PC-3 (cell line): ENCODE results near the gene KCNN2. TPM values are rescaled to one million over a fixed set of nuclear protein-coding genes. Genes with fewer than 3 reads are reported as not detected.

Experiments used
- ATAC-seq: fragments of 200-7000 bp; cut with Tn5 transposase; 2 replicates; pipeline ENCODE4 v1.9.1; 2020; ENCODE audit warnings: mild to moderate bottlenecking, moderate library complexity
- BruUV-seq: library from RNA; stranded (reverse); fragments of 400-500 nt; replicated peaks from 2 replicates; lab custom pipeline; 2021; lab: Mats Ljungman, UMichigan
- CTCF ChIA-PET: fragments of 300-600 bp; sonication (Branson Sonifier 250); formaldehyde crosslinking; loops from one replicate; lab custom pipeline; 2022; ENCODE audit warnings: antibody characterized with exemption; lab: Charles Lee
- POLR2A ChIA-PET: fragments of 300-600 bp; sonication (Branson Sonifier 250); formaldehyde crosslinking; loops from one replicate; lab custom pipeline; 2022; ENCODE audit warnings: antibody characterized with exemption; ENCODE audit not compliant: unreplicated experiment; lab: Charles Lee
- DNase-seq: peaks from one replicate; pipeline ENCODE4 v3.0.0-alpha.2; 2015
- H2AFZ ChIP-seq: fragments of 300-600 bp; sonication (generic); 2 replicates; pipeline ENCODE4 v1.6.0; 2016; ENCODE audit warnings: antibody characterized with exemption, low read length
- H3F3A ChIP-seq: fragments of 300-600 bp; sonication (generic); one replicate; pipeline ENCODE4 v1.6.0; 2017; ENCODE audit warnings: antibody characterized with exemption, low read length, control low read depth, mild to moderate bottlenecking; ENCODE audit not compliant: unreplicated experiment
- H3K27ac ChIP-seq: fragments of 300-600 bp; sonication (generic); 2 replicates; pipeline ENCODE4 v1.5.1; 2016; ENCODE audit warnings: mild to moderate bottlenecking, low read length
- H3K27me3 ChIP-seq: fragments of 300-600 bp; sonication (generic); 2 replicates; pipeline ENCODE4 v1.6.1; 2016; ENCODE audit warnings: low read length, mixed read lengths
- H3K36me3 ChIP-seq: fragments of 300-600 bp; sonication (generic); 2 replicates; pipeline ENCODE4 v1.6.1; 2016; ENCODE audit warnings: low read depth, mixed run types, low read length, mixed read lengths
- H3K4me1 ChIP-seq: fragments of 300-600 bp; sonication (generic); 2 replicates; pipeline ENCODE4 v1.5.1; 2016; ENCODE audit warnings: low read length; ENCODE audit not compliant: insufficient read depth
- H3K4me2 ChIP-seq: fragments of 300-600 bp; sonication (generic); 2 replicates; pipeline ENCODE4 v1.6.0; 2016; ENCODE audit warnings: low read length
- H3K4me3 ChIP-seq: fragments of 300-600 bp; sonication (generic); 2 replicates; pipeline ENCODE4 v1.5.1; 2016; ENCODE audit warnings: mild to moderate bottlenecking, low read length, mixed read lengths
- H3K79me2 ChIP-seq: fragments of 300-600 bp; sonication (generic); 2 replicates; pipeline ENCODE4 v1.6.1; 2017; ENCODE audit warnings: low read length, mixed read lengths
- H3K9ac ChIP-seq: fragments of 300-600 bp; sonication (generic); 2 replicates; pipeline ENCODE4 v1.6.0; 2016; ENCODE audit warnings: mild to moderate bottlenecking, low read length
- H3K9me2 ChIP-seq: fragments of 300-600 bp; sonication (generic); replicated peaks from 2 replicates; pipeline ENCODE4 v1.6.1; 2016; ENCODE audit warnings: mixed run types, low read length, mixed read lengths
- H3K9me3 ChIP-seq: fragments of 300-600 bp; sonication (generic); 2 replicates; pipeline ENCODE4 v1.6.1; 2016; ENCODE audit warnings: low read length, mixed read lengths
- H4K20me1 ChIP-seq: fragments of 300-600 bp; sonication (generic); 2 replicates; pipeline ENCODE4 v1.6.1; 2016; ENCODE audit warnings: low read length, mixed read lengths
- CTCF ChIP-seq: fragments of 300-600 bp; sonication (generic); conservative IDR thresholded peaks from 2 replicates; pipeline ENCODE4 v1.5.1; 2017; ENCODE audit warnings: antibody characterized with exemption, low read depth, mild to moderate bottlenecking, low read length
- EZH2 ChIP-seq: fragments of 300-600 bp; sonication (generic); IDR thresholded peaks from one replicate; pipeline ENCODE4 v1.6.1; 2017; ENCODE audit warnings: antibody characterized with exemption, mild to moderate bottlenecking, low read length; ENCODE audit not compliant: unreplicated experiment
- EZH2phosphoT487 ChIP-seq: fragments of 300-600 bp; sonication (generic); IDR thresholded peaks from 2 replicates; pipeline ENCODE4 v1.6.1; 2018; ENCODE audit warnings: mild to moderate bottlenecking, antibody characterized with exemption, low read length, borderline replicate concordance
- intact Hi-C: fragments of 100-400 bp; cut with micrococcal nuclease; formaldehyde crosslinking; loops from 2 replicates; pipeline ENCODE4 v1.9.0; 2023
- total RNA-seq: library from RNA; depleted of rRNA; stranded (reverse); fragments of >200 nt; gene quantifications from 2 replicates; pipeline ENCODE4 v1.2.3, GENCODE V29; 2014

KCNN2 gene
- total RNA-seq, 1 experiment from 2014 or later = 0.07 TPM

- no peaks in the 10 kb centered on the region for H3K9me2 ChIP-seq
- no peak overlapping the region for H3K4me3 ChIP-seq
- H3K27me3 ChIP-seq = peaks cover 56% of the 10 kb centered on the region
- ATAC-seq = no peak
- no peaks in the 10 kb centered on the region for H3F3A ChIP-seq
- no peaks in the 10 kb centered on the region for H3K36me3 ChIP-seq
- no peak overlapping the region for H3K9ac ChIP-seq
- BruUV-seq = no TSS peak
- H3K79me2 ChIP-seq = no peaks in the 10 kb centered on the region
- no peak for DNase-seq
- no peak for TF ChIP-seq EZH2phosphoT487
- TF ChIP-seq CTCF = no peak
- TF ChIP-seq EZH2 = no peak
- H3K9me3 ChIP-seq = no peaks in the 10 kb centered on the region
- POLR2A ChIA-PET = no interaction called here
- no peaks in the 10 kb centered on the region for H4K20me1 ChIP-seq
- H3K4me2 ChIP-seq = no peak overlapping the region
- intact Hi-C loops = no loop called here
- no peaks in the 10 kb centered on the region for H3K4me1 ChIP-seq
- H2AFZ ChIP-seq = no peak overlapping the region
- CTCF ChIA-PET = no interaction called here
- no peak overlapping the region for H3K27ac ChIP-seq
These were observed 2.0 kb downstream of the KCNN2 start for GRCh38 chr5:114363837-114364236.

GRCh38 chr5:114367029-114367428 is 5.2 kb downstream of the KCNN2 start:
- DNase-seq = peak; percentile 4
- Histone ChIP-seq H3K4me3 (no peak overlapping the region), H3K27me3 (peaks cover 25% of the 10 kb centered on the region), H3K4me1 (no peaks in the 10 kb centered on the region), H3F3A (no peaks in the 10 kb centered on the region), H3K4me2 (no peak overlapping the region), H4K20me1 (no peaks in the 10 kb centered on the region), H3K27ac (no peak overlapping the region), H3K9ac (no peak overlapping the region), H3K36me3 (no peaks in the 10 kb centered on the region), H3K79me2 (no peaks in the 10 kb centered on the region), H2AFZ (no peak overlapping the region), H3K9me3 (no peaks in the 10 kb centered on the region), H3K9me2 (no peaks in the 10 kb centered on the region)
- no peak for TF ChIP-seq EZH2
- no peak for TF ChIP-seq CTCF
- TF ChIP-seq EZH2phosphoT487 = no peak
- intact Hi-C loops = no loop called here
- CTCF ChIA-PET = no interaction called here
- BruUV-seq = no TSS peak
- no peak for ATAC-seq
- POLR2A ChIA-PET = no interaction called here

- no peaks in the 10 kb centered on the region for H3K79me2 ChIP-seq
- H3K4me1 ChIP-seq = no peaks in the 10 kb centered on the region
- TF ChIP-seq EZH2phosphoT487 (no peak), EZH2 (no peak), CTCF (no peak)
- no peaks in the 10 kb centered on the region for H3F3A ChIP-seq
- no peak overlapping the region for H3K4me2 ChIP-seq
- H3K36me3 ChIP-seq = no peaks in the 10 kb centered on the region
- DNase-seq (no peak), ATAC-seq (no peak)
- H3K27ac ChIP-seq = no peak overlapping the region
- H3K9ac ChIP-seq = no peak overlapping the region
- ChIA-PET POLR2A (no interaction called here), CTCF (no interaction called here)
- no peaks in the 10 kb centered on the region for H3K9me2 ChIP-seq
- intact Hi-C loops = no loop called here
- BruUV-seq = no TSS peak
- no peaks in the 10 kb centered on the region for H3K27me3 ChIP-seq
- no peak overlapping the region for H3K4me3 ChIP-seq
- no peaks in the 10 kb centered on the region for H3K9me3 ChIP-seq
- H4K20me1 ChIP-seq = no peaks in the 10 kb centered on the region
- no peak overlapping the region for H2AFZ ChIP-seq
These were observed 8.0 kb downstream of the KCNN2 start for GRCh38 chr5:114369680-114370417.
